HEK293 (cell line): ENCODE results near the gene VAV2.

Source experiments
- CTCF ChIA-PET: fragments of 350-600 bp; formaldehyde crosslinking; extraction: SDS; loops from one replicate; lab custom pipeline; 2021; ENCODE audit warnings: antibody characterized with exemption; lab: Yijun Ruan, JAX
- POLR2A ChIA-PET: fragments of 300-600 bp; formaldehyde crosslinking; extraction: SDS; loops from one replicate; lab custom pipeline; 2020; ENCODE audit warnings: antibody characterized with exemption, inconsistent platforms; lab: Yijun Ruan, JAX
- H3K27ac ChIP-seq: fragments of 200-500 bp; sonication (Bioruptor generic); 2 replicates; pipeline ENCODE4 v1.5.1; 2014; ENCODE audit warnings: low read depth, low read length, control low read depth, inconsistent platforms; ENCODE audit errors: extremely low read depth
- H3K36me3 ChIP-seq, 2 experiments: fragments of 200-500 bp in 1 of 2; sonication (Bioruptor generic) in 1 of 2; 1 replicate in 1 of 2; 2 replicates in 1 of 2; pipeline ENCODE4 v1.5.1; 2014 to 2017; ENCODE audit warnings: inconsistent platforms in 2 of 2, low read length in 2 of 2; ENCODE audit not compliant: control insufficient read depth in 2 of 2, insufficient read depth in 1 of 2
- H3K4me1 ChIP-seq: fragments of 200-500 bp; sonication (Bioruptor generic); 2 replicates; pipeline ENCODE4 v1.5.1; 2014; ENCODE audit warnings: mild to moderate bottlenecking, low read length, inconsistent platforms; ENCODE audit not compliant: control insufficient read depth, insufficient read depth
- H3K4me3 ChIP-seq: 2 replicates; pipeline ENCODE4 v1.5.1; 2011; ENCODE audit warnings: low read depth, mild to moderate bottlenecking, control low read depth, low read length, moderate library complexity
- H3K9me3 ChIP-seq: fragments of 200-500 bp; sonication (Bioruptor generic); 2 replicates; pipeline ENCODE4 v1.5.1; 2014; ENCODE audit warnings: low read depth, low read length, inconsistent platforms; ENCODE audit not compliant: control insufficient read depth, insufficient read depth
- HOXD13 ChIP-seq: sonication (generic); formaldehyde crosslinking; IDR thresholded peaks from 2 replicates; pipeline ENCODE4 v1.8.0; 2022; ENCODE audit warnings: missing genetic modification reagents, borderline replicate concordance
- KLF9 ChIP-seq: fragments of 450-650 bp; formaldehyde crosslinking; IDR thresholded peaks from 2 replicates; pipeline ENCODE4 v1.5.1; 2016; ENCODE audit warnings: missing biosample characterization, missing genetic modification characterization, low read depth
- MEIS1 ChIP-seq: sonication (generic); formaldehyde crosslinking; IDR thresholded peaks from 2 replicates; pipeline ENCODE4 v1.8.1; 2022; ENCODE audit warnings: missing genetic modification reagents, mild to moderate bottlenecking, borderline replicate concordance
- REST ChIP-seq: fragments of 450-650 bp; formaldehyde crosslinking; IDR thresholded peaks from 2 replicates; pipeline ENCODE4 v1.5.1; 2016; ENCODE audit warnings: missing biosample characterization, missing genetic modification characterization
- SP3 ChIP-seq: fragments of 450-650 bp; formaldehyde crosslinking; IDR thresholded peaks from 2 replicates; pipeline ENCODE4 v1.5.1; 2016; ENCODE audit warnings: missing biosample characterization, missing genetic modification characterization
- TRIM28 ChIP-seq: IDR thresholded peaks from 2 replicates; pipeline ENCODE4 v1.6.1; 2011; ENCODE audit warnings: low read length, control low read depth, borderline replicate concordance
- ZFP3 ChIP-seq: fragments of 450-650 bp; formaldehyde crosslinking; IDR thresholded peaks from 2 replicates; pipeline ENCODE4 v1.5.1; 2016; ENCODE audit warnings: low read depth, missing biosample characterization, missing genetic modification characterization
- ZNF133 ChIP-seq: fragments of 450-650 bp; formaldehyde crosslinking; IDR thresholded peaks from 2 replicates; pipeline ENCODE4 v1.5.1; 2016; ENCODE audit warnings: missing biosample characterization, missing genetic modification characterization
- ZNF146 ChIP-seq: fragments of 450-650 bp; formaldehyde crosslinking; IDR thresholded peaks from 2 replicates; pipeline ENCODE4 v1.5.1; 2016; ENCODE audit warnings: missing biosample characterization, missing genetic modification characterization
- ZNF155 ChIP-seq: fragments of 450-650 bp; formaldehyde crosslinking; IDR thresholded peaks from 2 replicates; pipeline ENCODE4 v1.5.1; 2016; ENCODE audit warnings: missing biosample characterization, missing genetic modification characterization
- ZNF174 ChIP-seq: fragments of 450-650 bp; formaldehyde crosslinking; IDR thresholded peaks from 2 replicates; pipeline ENCODE4 v1.5.0; 2017; ENCODE audit warnings: missing biosample characterization, mild to moderate bottlenecking, missing genetic modification characterization
- ZNF221 ChIP-seq: fragments of 450-650 bp; formaldehyde crosslinking; IDR thresholded peaks from 2 replicates; pipeline ENCODE4 v1.5.1; 2017; ENCODE audit warnings: missing biosample characterization, missing genetic modification characterization, borderline replicate concordance
- ZNF280D ChIP-seq: fragments of 450-650 bp; formaldehyde crosslinking; IDR thresholded peaks from 2 replicates; pipeline ENCODE4 v1.5.1; 2016; ENCODE audit warnings: missing biosample characterization, missing genetic modification characterization
- ZNF302 ChIP-seq: fragments of 450-650 bp; formaldehyde crosslinking; IDR thresholded peaks from 2 replicates; pipeline ENCODE4 v1.5.1; 2016; ENCODE audit warnings: missing biosample characterization, missing genetic modification characterization, low read depth
- ZNF37A ChIP-seq: fragments of 450-650 bp; IDR thresholded peaks from 2 replicates; pipeline ENCODE4 v1.5.1; 2018; ENCODE audit warnings: missing biosample characterization, missing genetic modification characterization
- ZNF391 ChIP-seq: fragments of 450-650 bp; formaldehyde crosslinking; IDR thresholded peaks from 2 replicates; pipeline ENCODE4 v1.5.1; 2016; ENCODE audit warnings: low read depth, missing biosample characterization, missing genetic modification characterization, borderline replicate concordance
- ZNF398 ChIP-seq: fragments of 450-650 bp; formaldehyde crosslinking; IDR thresholded peaks from 2 replicates; pipeline ENCODE4 v1.5.1; 2017; ENCODE audit warnings: missing biosample characterization, missing genetic modification characterization
- ZNF426 ChIP-seq: fragments of 450-650 bp; formaldehyde crosslinking; IDR thresholded peaks from 2 replicates; pipeline ENCODE4 v1.5.1; 2017; ENCODE audit warnings: missing biosample characterization, missing genetic modification characterization, mild to moderate bottlenecking, inconsistent platforms, moderate library complexity
- ZNF544 ChIP-seq: fragments of 450-650 bp; formaldehyde crosslinking; IDR thresholded peaks from 2 replicates; pipeline ENCODE4 v1.5.0; 2017; ENCODE audit warnings: missing biosample characterization, missing genetic modification characterization
- ZNF658 ChIP-seq: fragments of 450-650 bp; formaldehyde crosslinking; IDR thresholded peaks from 2 replicates; pipeline ENCODE4; 2016; ENCODE audit warnings: missing biosample characterization, missing genetic modification characterization
- ZNF664 ChIP-seq: fragments of 450-650 bp; formaldehyde crosslinking; IDR thresholded peaks from 2 replicates; pipeline ENCODE4 v1.5.1; 2016; ENCODE audit warnings: missing biosample characterization, missing genetic modification characterization
- ZNF707 ChIP-seq: fragments of 450-650 bp; formaldehyde crosslinking; IDR thresholded peaks from 2 replicates; pipeline ENCODE4 v1.5.1; 2016; ENCODE audit warnings: missing biosample characterization, missing genetic modification characterization
- ZNF747 ChIP-seq: fragments of 450-650 bp; formaldehyde crosslinking; IDR thresholded peaks from 2 replicates; pipeline ENCODE4 v1.5.1; 2016; ENCODE audit warnings: missing biosample characterization, missing genetic modification characterization
- ZSCAN16 ChIP-seq: fragments of 450-650 bp; formaldehyde crosslinking; IDR thresholded peaks from 2 replicates; pipeline ENCODE4 v1.5.1; 2016; ENCODE audit warnings: missing biosample characterization, missing genetic modification characterization

The VAV2 gene

GRCh38 chr9:133812077-133812868 lies 179.9 kb downstream of the VAV2 start:
- Histone ChIP-seq H3K4me1 (no peaks in the 10 kb centered on the region), H3K36me3 (peaks cover 0 to 7% of the 10 kb centered on the region in 2 experiments; a peak in 1 of 3 replicates), H3K4me3 (no peak overlapping the region), H3K9me3 (no peaks in the 10 kb centered on the region), H3K27ac (no peak overlapping the region)
- CTCF ChIA-PET: interaction anchor here (1.0 to 1.5 kb wide), 2 partner anchors 18 to 181 kb away, joined by 4 to 5 read pairs; no protein-coding TSS in a partner anchor
- POLR2A ChIA-PET: no interaction called here
- TF ChIP-seq ZSCAN16 (tag by site-specific recombination): no peak
- TF ChIP-seq ZNF658 (tag by site-specific recombination): no peak
- no peak for TF ChIP-seq ZNF398
- TF ChIP-seq ZNF707 (tag by site-specific recombination): no peak
- TF ChIP-seq ZNF426 (tag by site-specific recombination): no peak
- TF ChIP-seq ZNF133 (tag by site-specific recombination): no peak
- no peak for TF ChIP-seq ZNF747 (tag by site-specific recombination)
- TF ChIP-seq ZFP3 (tag by site-specific recombination): no peak

- POLR2A ChIA-PET: no interaction called here
- peaks cover 0 to 7% of the 10 kb centered on the region in 2 experiments; a peak in 1 of 3 replicates for H3K36me3 ChIP-seq
- TF ChIP-seq ZNF664 (tag by site-specific recombination) (no peak), KLF9 (tag by site-specific recombination) (no peak), SP3 (tag by site-specific recombination) (no peak), MEIS1 (no peak), ZNF37A (tag by site-specific recombination) (no peak), TRIM28 (no peak), HOXD13 (CRISPR knock-in tag) (no peak), ZNF391 (tag by site-specific recombination) (no peak), ZNF155 (no peak), ZNF221 (tag by site-specific recombination) (no peak)
- H3K27ac ChIP-seq: no peak overlapping the region
- H3K4me3 ChIP-seq: no peak overlapping the region
- CTCF ChIA-PET: interaction anchor here (1.5 kb wide), 1 partner anchor 182 kb away, joined by 5 read pairs; no protein-coding TSS in a partner anchor
- H3K4me1 ChIP-seq: no peaks in the 10 kb centered on the region
- H3K9me3 ChIP-seq: no peaks in the 10 kb centered on the region
Measured at GRCh38 chr9:133811471-133811870, 180.7 kb downstream of the VAV2 start.

DNA sequence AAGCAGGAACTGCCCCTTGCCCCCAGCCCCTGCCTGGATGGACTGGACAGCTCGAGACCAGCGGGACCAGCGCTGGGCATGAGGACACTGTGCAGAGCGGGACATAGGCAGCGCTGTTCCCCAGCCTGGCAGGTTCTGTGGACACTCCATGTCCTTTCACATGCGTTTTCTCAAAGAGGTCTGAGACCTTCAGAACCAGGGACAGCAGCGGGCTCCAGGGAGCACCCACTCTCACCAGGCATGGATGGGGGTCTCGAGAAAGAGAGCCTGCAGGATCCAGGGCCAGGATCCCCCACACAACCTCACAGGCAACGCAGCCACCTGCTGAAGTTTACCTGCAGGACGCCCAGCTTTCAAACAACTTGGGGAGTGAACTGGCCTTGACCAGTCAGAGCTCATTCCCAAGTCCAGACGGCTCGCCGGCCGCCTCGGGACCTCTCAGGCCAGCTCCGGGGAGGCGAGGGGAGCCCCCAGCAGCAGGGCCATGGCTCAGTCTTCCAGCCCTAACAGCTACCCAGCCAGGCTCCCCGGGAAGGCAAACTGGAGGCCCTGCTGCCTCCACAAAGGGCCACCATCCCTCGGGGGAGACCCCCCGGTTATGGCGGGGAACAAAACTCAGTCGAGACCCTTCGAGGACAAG lies 181.4 kb downstream of the VAV2 start:
- H3K27ac ChIP-seq: no peak overlapping the region
- CTCF ChIA-PET: no interaction called here
- H3K36me3 ChIP-seq: peaks cover 0 to 7% of the 10 kb centered on the region in 2 experiments; a peak in 1 of 3 replicates
- TF ChIP-seq ZNF146 (tag by site-specific recombination): no peak
- TF ChIP-seq ZNF280D (tag by site-specific recombination): no peak
- TF ChIP-seq ZNF174 (tag by site-specific recombination): no peak
- TF ChIP-seq ZNF302 (tag by site-specific recombination): no peak
- no peak for TF ChIP-seq ZNF544 (tag by site-specific recombination)
- TF ChIP-seq REST (tag by site-specific recombination): peak; percentile 86
- no peak overlapping the region for H3K4me3 ChIP-seq
- POLR2A ChIA-PET: no interaction called here
- H3K4me1 ChIP-seq: no peaks in the 10 kb centered on the region
- no peaks in the 10 kb centered on the region for H3K9me3 ChIP-seq
